AG09309 (cell line): Measurements from ENCODE around the gene RNU1-1.
"Not testable (repeated sequence)": the region's sequence is repeated elsewhere in the genome, so short reads cannot be mapped to it uniquely, and the experiment has no call there.

Experiments
- DNase-seq: peaks from one replicate; pipeline ENCODE4 v3.0.0-alpha.2; 2010; ENCODE audit warnings: low read depth
- H3K4me3 ChIP-seq: 2 replicates; pipeline ENCODE4 v1.5.1; 2011; ENCODE audit warnings: mild to moderate bottlenecking, low read depth, low read length, moderate library complexity; ENCODE audit not compliant: control insufficient read depth
- CTCF ChIP-seq: IDR thresholded peaks from 2 replicates; pipeline ENCODE4 v1.5.1; 2011; ENCODE audit warnings: mild to moderate bottlenecking, low read depth, low read length, inconsistent platforms; ENCODE audit not compliant: insufficient read depth, control insufficient read depth; ENCODE audit errors: missing control alignments

RNU1-1 gene

GRCh38 chr1:16503494-16503893 is 10.6 kb downstream of the RNU1-1 start:
- DNase-seq = no peak
- no peak for TF ChIP-seq CTCF
- H3K4me3 ChIP-seq = no peak overlapping the region

DNA sequence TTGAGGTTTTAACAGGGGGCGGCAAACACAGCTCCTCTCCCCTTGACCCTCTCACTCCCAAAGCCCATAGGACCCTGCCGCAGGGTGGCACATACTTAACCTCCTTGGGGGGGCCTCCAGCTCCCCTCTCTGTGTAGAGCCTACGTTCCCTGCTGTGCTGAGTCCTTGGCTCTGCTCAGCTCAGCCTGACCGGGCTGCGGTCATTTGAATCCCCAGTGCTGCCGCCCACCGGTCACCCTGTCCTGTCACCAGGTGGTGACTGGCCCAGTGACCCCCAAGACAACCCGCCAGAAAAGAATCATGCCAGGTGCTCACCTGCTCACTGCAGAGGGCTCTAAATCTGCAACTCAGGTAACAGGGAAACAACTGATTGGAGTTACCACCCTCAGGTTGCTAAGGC is 12.6 kb downstream of the RNU1-1 start:
- not testable (repeated sequence) for DNase-seq, H3K4me3 ChIP-seq

DNA sequence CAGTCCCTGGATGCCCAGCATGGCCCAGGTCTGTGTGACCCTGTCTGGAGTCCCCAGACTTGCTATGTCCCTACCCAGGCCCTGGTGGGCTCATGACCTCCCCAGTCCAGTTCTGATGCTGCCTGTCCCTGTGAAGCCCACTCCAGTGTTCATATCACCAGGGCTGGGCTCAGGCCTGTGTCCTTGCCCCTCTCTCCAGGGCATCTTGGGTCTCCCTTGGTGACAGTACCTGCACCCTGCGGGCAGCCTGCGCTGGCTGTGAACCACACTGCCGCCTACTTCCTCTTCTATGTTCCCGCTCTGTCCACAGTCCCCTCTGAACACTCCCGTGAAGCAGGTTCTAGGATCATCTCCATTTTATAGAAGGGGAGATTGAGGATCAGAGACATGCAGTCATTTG is 13.1 kb downstream of the RNU1-1 start:
- not testable (repeated sequence) for DNase-seq, H3K4me3 ChIP-seq

GRCh38 chr1:16500466-16500865 is 13.6 kb downstream of the RNU1-1 start:
- DNase-seq, H3K4me3 ChIP-seq: not testable (repeated sequence)

- H3K4me3 ChIP-seq = peak overlapping the region; percentile 77
- no peak for TF ChIP-seq CTCF
- peak; percentile 20 for DNase-seq
Observed at GRCh38 chr1:16498573-16499413, 15.3 kb downstream of the RNU1-1 start.

GRCh38 chr1:16498047-16498446 is 16.0 kb downstream of the RNU1-1 start:
- DNase-seq = not testable (repeated sequence)
- H3K4me3 ChIP-seq = peak overlapping the region; percentile 77

- DNase-seq = not testable (repeated sequence)
Observed at GRCh38 chr1:16497474-16497904, 16.6 kb downstream of the RNU1-1 start.

DNA sequence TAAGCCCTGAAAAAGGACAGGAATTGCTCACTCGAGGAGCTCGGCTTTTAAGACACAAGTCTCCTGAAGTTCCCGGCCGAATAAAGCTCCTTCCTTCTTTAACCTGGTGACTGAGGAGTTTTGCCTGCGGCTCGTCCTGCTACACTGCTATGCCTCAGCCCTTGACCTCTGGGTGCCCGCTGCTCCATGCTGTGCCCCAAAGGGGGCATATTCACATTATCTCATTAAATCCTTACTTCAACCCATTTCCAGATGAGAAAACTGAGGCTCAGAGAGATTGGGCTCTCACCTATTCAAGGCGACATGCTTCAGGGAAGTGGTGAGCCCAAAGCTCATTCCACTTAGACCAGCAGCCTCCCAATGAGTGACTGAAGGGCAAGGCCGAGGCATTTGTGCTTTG is 20.4 kb downstream of the RNU1-1 start:
- H3K4me3 ChIP-seq, DNase-seq: not testable (repeated sequence)

More at GRCh38 chr1:16497474-16497904, 16.6 kb downstream of the RNU1-1 start:
- H3K4me3 ChIP-seq = not testable (repeated sequence)

DNA sequence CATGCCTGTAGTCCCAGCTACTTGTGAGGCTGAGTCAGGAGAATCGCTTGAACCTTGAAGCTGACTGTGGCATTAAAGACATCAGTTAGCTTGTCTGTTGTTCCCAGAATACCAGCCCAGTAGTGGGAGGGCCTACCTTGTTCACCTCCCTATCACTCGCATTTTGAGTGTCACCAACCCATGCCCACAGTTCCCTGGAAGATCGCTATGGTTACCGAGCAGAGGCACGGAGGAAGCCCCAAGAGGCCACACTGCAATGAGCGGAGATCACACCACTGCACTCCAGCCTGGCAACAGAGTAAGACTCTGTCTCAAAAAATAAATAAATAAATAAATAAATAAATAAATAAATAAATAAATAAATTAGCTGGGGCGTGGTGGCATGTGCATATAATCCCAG is 21.1 kb downstream of the RNU1-1 start:
- not testable (repeated sequence) for H3K4me3 ChIP-seq, DNase-seq

GRCh38 chr1:16491056-16491675 is 22.9 kb downstream of the RNU1-1 start:
- TF ChIP-seq CTCF = no peak
- no peak for DNase-seq
- H3K4me3 ChIP-seq = no peak overlapping the region

GRCh38 chr1:16489195-16489880 is 24.7 kb downstream of the RNU1-1 start:
- DNase-seq, H3K4me3 ChIP-seq: not testable (repeated sequence)

DNA sequence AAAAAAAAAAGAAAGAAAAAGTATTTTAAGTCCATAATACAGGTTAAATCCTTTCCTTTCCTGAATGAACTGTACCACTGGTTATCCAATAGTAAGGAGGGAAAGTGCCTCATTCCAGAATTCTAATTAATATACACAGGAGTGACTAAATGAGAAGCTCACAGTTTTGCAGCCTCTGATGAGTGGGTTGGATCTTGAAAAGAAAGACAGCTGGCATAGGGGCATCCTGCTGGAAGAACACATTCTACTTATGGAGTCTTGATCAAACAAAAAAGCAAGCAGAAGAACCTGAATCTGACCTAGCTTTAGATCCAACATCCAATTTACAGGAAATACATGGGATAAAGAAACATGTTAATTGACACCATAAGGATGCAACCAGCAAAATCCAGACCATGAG is 27.1 kb downstream of the RNU1-1 start:
- not testable (repeated sequence) for DNase-seq, H3K4me3 ChIP-seq

DNA sequence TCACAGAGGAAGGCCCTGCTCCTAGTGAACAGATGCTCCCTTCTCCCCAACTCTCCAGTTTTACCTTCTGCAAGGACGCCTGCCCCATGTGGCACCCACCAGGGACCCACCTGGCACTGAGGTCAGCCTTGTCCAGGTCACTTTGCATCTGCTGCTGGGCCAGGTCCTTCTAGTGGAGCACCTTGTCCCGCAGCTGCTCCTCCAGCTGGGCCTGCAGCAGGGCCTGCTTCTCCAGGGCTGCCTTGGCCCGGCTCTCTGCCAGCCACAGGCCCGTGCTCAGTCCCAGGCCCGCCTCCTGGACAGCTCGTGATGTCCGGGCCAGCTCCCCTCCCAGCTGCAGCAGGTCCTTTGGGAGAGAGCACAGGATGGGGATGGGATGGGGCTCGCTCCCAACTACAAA is 27.8 kb downstream of the RNU1-1 start:
- DNase-seq, H3K4me3 ChIP-seq: not testable (repeated sequence)
